Suprapubic skin (tissue), 4 donors: ENCODE results near the gene DLGAP4. TPM values are rescaled to one million over a fixed set of nuclear protein-coding genes. Genes with fewer than 3 reads are reported as not detected.
"Not testable (repeated sequence)": the region's sequence is repeated elsewhere in the genome, so short reads cannot be mapped to it uniquely, and the experiment has no call there.

ENCODE experiments used
- DNase-seq, 2 donors: peaks; one replicate each; pipeline ENCODE4 v3.0.0-alpha.2; 2019; ENCODE audit warnings: low spot score in 2 of 2
- H3K27ac ChIP-seq: fragments of 200-600 bp; sonication (generic); one replicate; pipeline ENCODE4 v1.5.1; 2019
- H3K27me3 ChIP-seq: fragments of 200-600 bp; sonication (generic); one replicate; pipeline ENCODE4 v1.5.1; 2019
- H3K36me3 ChIP-seq: fragments of 200-600 bp; sonication (generic); one replicate; pipeline ENCODE4 v1.5.1; 2019
- H3K4me1 ChIP-seq: fragments of 200-600 bp; sonication (generic); one replicate; pipeline ENCODE4 v1.5.1; 2019
- H3K4me3 ChIP-seq: fragments of 200-600 bp; sonication (generic); one replicate; pipeline ENCODE4 v1.5.1; 2019; ENCODE audit warnings: mild to moderate bottlenecking
- H3K9me3 ChIP-seq: fragments of 200-600 bp; sonication (generic); one replicate; pipeline ENCODE4 v1.5.1; 2019
- EP300 ChIP-seq: sonication (generic); formaldehyde crosslinking; IDR thresholded peaks from one replicate; pipeline ENCODE4 v1.6.1; 2017; ENCODE audit warnings: antibody characterized with exemption
- POLR2A ChIP-seq, 2 donors: fragments of 450-650 bp; IDR thresholded peaks; one replicate each; pipeline ENCODE4 v1.6.1; 2017; ENCODE audit warnings: antibody characterized with exemption in 2 of 2, mild to moderate bottlenecking in 2 of 2, moderate library complexity in 2 of 2
- POLR2AphosphoS5 ChIP-seq, 3 donors: sonication (generic); formaldehyde crosslinking; IDR thresholded peaks; one replicate each; pipeline ENCODE4 v1.6.1; 2017; ENCODE audit warnings: antibody characterized with exemption in 3 of 3
- WGBS: methylation state at CpG from one replicate; pipeline ENCODE4 v1.1.5; 2018; 5-methylcytosine and 5-hydroxymethylcytosine counted together
- total RNA-seq, 4 donors: library from RNA; depleted of rRNA; stranded (reverse); fragments of >200 nt; gene quantifications; one replicate each; pipeline ENCODE4 v1.1.0, GENCODE V29; 2016
- TF ChIP-seq, protein P1 (sequence below), 2 donors: fragments of 200-600 bp in 1 of 2; fragments of 450-650 bp in 1 of 2; sonication (generic) in 1 of 2; IDR thresholded peaks; one replicate each; pipeline ENCODE4 v1.5.1; 2016 to 2019; ENCODE audit warnings: antibody characterized with exemption in 2 of 2, mild to moderate bottlenecking in 1 of 2, moderate library complexity in 1 of 2

DLGAP4 gene
- total RNA-seq, 4 donors from 2014 or later: 69.5 to 120 (median 96.8) TPM

DNA sequence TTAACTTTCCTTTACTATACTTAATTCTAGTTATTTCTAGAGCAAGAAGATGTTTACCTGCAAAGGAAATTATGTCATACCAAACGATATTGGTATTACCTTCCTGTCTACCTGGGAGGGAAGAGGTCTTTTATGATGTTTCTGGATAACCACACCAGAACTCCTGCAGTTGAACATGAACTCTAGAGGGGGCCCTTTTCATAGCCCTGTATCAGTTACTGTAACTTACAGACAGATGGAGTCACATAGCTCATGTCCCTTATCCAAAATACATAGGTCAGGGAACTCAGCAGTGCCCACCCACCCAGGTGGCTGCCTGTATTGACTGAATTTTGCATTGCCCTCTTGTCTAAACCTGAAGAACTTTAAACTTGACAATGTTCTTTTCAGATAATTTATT is 200.1 kb downstream of the DLGAP4 start:
- TF ChIP-seq POLR2A (IDR thresholded peaks at IDR 0.05) (no peak), POLR2AphosphoS5 (IDR thresholded peaks at IDR 0.05) (no peak), EP300 (no peak)
- TF ChIP-seq, protein P1, sequence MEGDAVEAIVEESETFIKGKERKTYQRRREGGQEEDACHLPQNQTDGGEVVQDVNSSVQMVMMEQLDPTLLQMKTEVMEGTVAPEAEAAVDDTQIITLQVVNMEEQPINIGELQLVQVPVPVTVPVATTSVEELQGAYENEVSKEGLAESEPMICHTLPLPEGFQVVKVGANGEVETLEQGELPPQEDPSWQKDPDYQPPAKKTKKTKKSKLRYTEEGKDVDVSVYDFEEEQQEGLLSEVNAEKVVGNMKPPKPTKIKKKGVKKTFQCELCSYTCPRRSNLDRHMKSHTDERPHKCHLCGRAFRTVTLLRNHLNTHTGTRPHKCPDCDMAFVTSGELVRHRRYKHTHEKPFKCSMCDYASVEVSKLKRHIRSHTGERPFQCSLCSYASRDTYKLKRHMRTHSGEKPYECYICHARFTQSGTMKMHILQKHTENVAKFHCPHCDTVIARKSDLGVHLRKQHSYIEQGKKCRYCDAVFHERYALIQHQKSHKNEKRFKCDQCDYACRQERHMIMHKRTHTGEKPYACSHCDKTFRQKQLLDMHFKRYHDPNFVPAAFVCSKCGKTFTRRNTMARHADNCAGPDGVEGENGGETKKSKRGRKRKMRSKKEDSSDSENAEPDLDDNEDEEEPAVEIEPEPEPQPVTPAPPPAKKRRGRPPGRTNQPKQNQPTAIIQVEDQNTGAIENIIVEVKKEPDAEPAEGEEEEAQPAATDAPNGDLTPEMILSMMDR (IDR thresholded peaks at IDR 0.05): no peak
- Histone ChIP-seq H3K4me1 (no peaks in the 10 kb centered on the region), H3K27me3 (no peaks in the 10 kb centered on the region), H3K9me3 (no peaks in the 10 kb centered on the region), H3K36me3 (peaks cover 86% of the 10 kb centered on the region), H3K4me3 (no peak overlapping the region), H3K27ac (no peak overlapping the region)
- DNase-seq: no peak
- WGBS: 62% methylated on average over 1 of the region's 1 CpG

- H3K9me3 ChIP-seq: no peaks in the 10 kb centered on the region
- WGBS: 55% methylated on average over 6 of the region's 6 CpGs
- no peaks in the 10 kb centered on the region for H3K27me3 ChIP-seq
- TF ChIP-seq POLR2AphosphoS5 (IDR thresholded peaks at IDR 0.05) (no peak), POLR2A (IDR thresholded peaks at IDR 0.05) (no peak), EP300 (no peak)
- TF ChIP-seq, protein P1 (IDR thresholded peaks at IDR 0.05): no peak
- H3K36me3 ChIP-seq: peaks cover 85% of the 10 kb centered on the region
- DNase-seq: no peak
- no peak overlapping the region for H3K4me3 ChIP-seq
- H3K27ac ChIP-seq: no peak overlapping the region
- no peaks in the 10 kb centered on the region for H3K4me1 ChIP-seq
Observed at GRCh38 chr20:36507746-36508145, 201.6 kb downstream of the DLGAP4 start.

- 90% methylated on average over 17 of the region's 17 CpGs for WGBS
- DNase-seq: no peak
- no peak overlapping the region for H3K4me3 ChIP-seq
- H3K36me3 ChIP-seq: peaks cover 53% of the 10 kb centered on the region
- H3K4me1 ChIP-seq: no peaks in the 10 kb centered on the region
- TF ChIP-seq EP300: no peak
- TF ChIP-seq POLR2AphosphoS5 (IDR thresholded peaks at IDR 0.05): no peak
- no peak for TF ChIP-seq POLR2A (IDR thresholded peaks at IDR 0.05)
- TF ChIP-seq, protein P1 (IDR thresholded peaks at IDR 0.05): no peak
- H3K27me3 ChIP-seq: no peaks in the 10 kb centered on the region
- H3K27ac ChIP-seq: no peak overlapping the region
- no peaks in the 10 kb centered on the region for H3K9me3 ChIP-seq
Observed at GRCh38 chr20:36519012-36519719, 213.0 kb downstream of the DLGAP4 start.

GRCh38 chr20:36519944-36520343 is 213.8 kb downstream of the DLGAP4 start:
- no peak overlapping the region for H3K27ac ChIP-seq
- peaks cover 54% of the 10 kb centered on the region for H3K36me3 ChIP-seq
- H3K4me3 ChIP-seq: no peak overlapping the region
- no peak for DNase-seq
- H3K4me1 ChIP-seq: no peaks in the 10 kb centered on the region
- no peaks in the 10 kb centered on the region for H3K27me3 ChIP-seq
- 90% methylated on average over 2 of the region's 2 CpGs for WGBS
- no peaks in the 10 kb centered on the region for H3K9me3 ChIP-seq
- TF ChIP-seq POLR2AphosphoS5 (IDR thresholded peaks at IDR 0.05) (no peak), EP300 (no peak), POLR2A (IDR thresholded peaks at IDR 0.05) (no peak)
- TF ChIP-seq, protein P1 (IDR thresholded peaks at IDR 0.05): no peak

- H3K27me3 ChIP-seq: no peaks in the 10 kb centered on the region
- DNase-seq: no peak
- H3K4me1 ChIP-seq: no peaks in the 10 kb centered on the region
- H3K9me3 ChIP-seq: no peaks in the 10 kb centered on the region
- peaks cover 59% of the 10 kb centered on the region for H3K36me3 ChIP-seq
- TF ChIP-seq, protein P1 (IDR thresholded peaks at IDR 0.05): no peak
- no peak for TF ChIP-seq EP300
- TF ChIP-seq POLR2AphosphoS5 (IDR thresholded peaks at IDR 0.05): no peak
- no peak for TF ChIP-seq POLR2A (IDR thresholded peaks at IDR 0.05)
- no peak overlapping the region for H3K4me3 ChIP-seq
- no peak overlapping the region for H3K27ac ChIP-seq
- 72% methylated on average over 1 of the region's 1 CpG for WGBS
Observed at GRCh38 chr20:36521526-36521925, 215.4 kb downstream of the DLGAP4 start.

GRCh38 chr20:36522412-36522811 is 216.3 kb downstream of the DLGAP4 start:
- WGBS: 91% methylated on average over 7 of the region's 7 CpGs
- H3K27me3 ChIP-seq, H3K4me3 ChIP-seq, H3K4me1 ChIP-seq, H3K27ac ChIP-seq, DNase-seq, H3K9me3 ChIP-seq: not testable (repeated sequence)
- H3K36me3 ChIP-seq: peaks cover 64% of the 10 kb centered on the region
